Chondrocyte (in vitro differentiated cells): ENCODE results near the gene HMMR. TPM values are rescaled to one million over a fixed set of nuclear protein-coding genes. Genes with fewer than 3 reads are reported as not detected.

ENCODE experiments used
- DNase-seq: peaks from one replicate; pipeline ENCODE4 v3.0.0; 2021; ENCODE audit warnings: mixed read lengths, low spot score
- H3K27ac Mint-ChIP-seq: one replicate; pipeline ENCODE4 v1.8.0; 2021; ENCODE audit warnings: mild to moderate bottlenecking, moderate library complexity, mixed read lengths; ENCODE audit not compliant: unreplicated experiment
- H3K27me3 Mint-ChIP-seq: 2 replicates; pipeline ENCODE4 v1.8.0; 2021; ENCODE audit warnings: low read depth, mixed read lengths
- H3K36me3 Mint-ChIP-seq: 2 replicates; pipeline ENCODE4 v1.8.0; 2021; ENCODE audit warnings: low read depth, mixed read lengths
- H3K4me1 Mint-ChIP-seq: 2 replicates; pipeline ENCODE4 v1.8.0; 2021; ENCODE audit warnings: low read depth, mild to moderate bottlenecking, mixed read lengths
- H3K4me3 Mint-ChIP-seq: one replicate; pipeline ENCODE4 v1.8.0; 2021; ENCODE audit warnings: mild to moderate bottlenecking, moderate library complexity, mixed read lengths; ENCODE audit not compliant: unreplicated experiment
- H3K9me3 Mint-ChIP-seq: 2 replicates; pipeline ENCODE4 v1.8.0; 2021; ENCODE audit warnings: low read depth, mixed read lengths
- total RNA-seq: library from RNA; stranded (reverse); gene quantifications from 3 replicates; pipeline ENCODE4 v1.2.1, GENCODE V29; 2021
- TF ChIP-seq, protein P1 (sequence below): fragments of 200-600 bp; sonication (generic); IDR thresholded peaks from 2 replicates; pipeline ENCODE4 v1.5.0; 2021; ENCODE audit warnings: antibody characterized with exemption, mild to moderate bottlenecking, moderate library complexity

HMMR gene
- total RNA-seq, 1 donor from 2014 or later: 4.2 TPM

DNA sequence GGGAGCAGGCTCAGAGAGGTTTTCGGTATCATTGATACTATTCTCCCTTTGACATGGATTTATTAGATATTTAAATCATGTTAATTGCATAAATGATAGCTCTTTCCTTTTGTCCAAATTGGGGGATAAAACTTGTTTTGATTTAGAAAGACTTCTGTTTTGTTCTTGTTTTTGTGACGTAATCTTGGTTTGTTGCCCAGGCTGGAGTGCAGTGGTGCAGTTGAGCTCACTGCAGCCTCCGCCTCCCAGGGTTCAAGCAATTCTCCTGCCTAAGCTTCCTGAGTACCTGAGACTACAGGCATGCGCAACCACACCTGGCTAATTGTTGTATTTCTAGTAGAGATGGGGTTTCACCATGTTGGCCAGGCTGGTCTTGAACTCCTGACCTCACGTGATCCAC, 52.1 kb downstream of the HMMR start:
- Mint-ChIP-seq H3K9me3 (no peaks in the 10 kb centered on the region), H3K4me3 (no peak overlapping the region), H3K27me3 (no peaks in the 10 kb centered on the region), H3K36me3 (peaks cover 10% of the 10 kb centered on the region), H3K4me1 (peaks cover 41% of the 10 kb centered on the region), H3K27ac (no peak overlapping the region)
- TF ChIP-seq, protein P1, sequence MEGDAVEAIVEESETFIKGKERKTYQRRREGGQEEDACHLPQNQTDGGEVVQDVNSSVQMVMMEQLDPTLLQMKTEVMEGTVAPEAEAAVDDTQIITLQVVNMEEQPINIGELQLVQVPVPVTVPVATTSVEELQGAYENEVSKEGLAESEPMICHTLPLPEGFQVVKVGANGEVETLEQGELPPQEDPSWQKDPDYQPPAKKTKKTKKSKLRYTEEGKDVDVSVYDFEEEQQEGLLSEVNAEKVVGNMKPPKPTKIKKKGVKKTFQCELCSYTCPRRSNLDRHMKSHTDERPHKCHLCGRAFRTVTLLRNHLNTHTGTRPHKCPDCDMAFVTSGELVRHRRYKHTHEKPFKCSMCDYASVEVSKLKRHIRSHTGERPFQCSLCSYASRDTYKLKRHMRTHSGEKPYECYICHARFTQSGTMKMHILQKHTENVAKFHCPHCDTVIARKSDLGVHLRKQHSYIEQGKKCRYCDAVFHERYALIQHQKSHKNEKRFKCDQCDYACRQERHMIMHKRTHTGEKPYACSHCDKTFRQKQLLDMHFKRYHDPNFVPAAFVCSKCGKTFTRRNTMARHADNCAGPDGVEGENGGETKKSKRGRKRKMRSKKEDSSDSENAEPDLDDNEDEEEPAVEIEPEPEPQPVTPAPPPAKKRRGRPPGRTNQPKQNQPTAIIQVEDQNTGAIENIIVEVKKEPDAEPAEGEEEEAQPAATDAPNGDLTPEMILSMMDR: no peak
- DNase-seq: no peak

DNA sequence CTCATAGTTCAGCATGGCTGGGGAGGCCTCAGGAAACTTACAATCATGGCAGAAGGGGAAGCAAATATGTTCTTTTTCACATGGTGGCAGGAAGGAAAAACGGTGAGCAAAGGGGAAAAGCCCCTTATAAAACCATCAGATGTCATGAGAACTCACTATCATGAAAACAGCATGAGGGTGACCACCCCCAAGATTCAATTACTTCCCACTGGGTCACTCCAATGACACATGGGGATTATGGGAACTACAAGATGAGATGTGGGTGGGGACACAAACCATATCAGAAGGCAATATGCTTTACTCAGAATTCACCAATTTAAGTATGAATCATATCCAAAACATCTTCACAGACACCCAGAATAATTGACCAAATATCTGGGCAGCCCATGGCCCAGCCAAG, 64.7 kb downstream of the HMMR start:
- TF ChIP-seq, protein P1: no peak
- H3K4me3 Mint-ChIP-seq: no peak overlapping the region

DNA sequence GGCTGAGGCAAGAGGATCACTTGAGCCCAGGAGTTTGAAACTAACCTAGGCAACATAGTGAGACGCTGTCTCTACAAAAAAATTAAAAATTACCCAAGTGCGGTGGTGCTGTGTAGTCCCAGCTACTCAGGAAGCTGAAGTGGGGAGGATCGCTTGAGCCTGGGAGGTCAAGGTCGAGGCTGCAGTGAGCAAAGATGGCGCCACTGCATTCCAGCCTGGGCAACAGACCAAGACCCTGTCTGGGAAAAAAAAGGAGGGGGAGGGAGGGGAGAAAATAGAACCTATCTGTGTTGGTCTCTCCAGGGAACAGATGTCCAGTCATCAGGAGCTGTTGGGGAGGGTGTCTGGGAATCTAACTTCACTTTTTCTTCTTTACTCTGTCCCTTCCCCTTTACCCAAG, 69.3 kb downstream of the HMMR start:
- Mint-ChIP-seq H3K4me3 (no peak overlapping the region), H3K27ac (no peak overlapping the region), H3K4me1 (no peaks in the 10 kb centered on the region), H3K36me3 (peaks cover 5% of the 10 kb centered on the region), H3K9me3 (peaks cover 18% of the 10 kb centered on the region), H3K27me3 (peaks cover 25% of the 10 kb centered on the region)
- no peak for DNase-seq
- TF ChIP-seq, protein P1: no peak

More for the DNA sequence above, 64.7 kb downstream of the HMMR start:
- no peak for DNase-seq
- Mint-ChIP-seq H3K36me3 (peaks cover 10% of the 10 kb centered on the region), H3K27me3 (no peaks in the 10 kb centered on the region), H3K9me3 (peaks cover 19% of the 10 kb centered on the region), H3K4me1 (no peaks in the 10 kb centered on the region), H3K27ac (no peak overlapping the region)

DNA sequence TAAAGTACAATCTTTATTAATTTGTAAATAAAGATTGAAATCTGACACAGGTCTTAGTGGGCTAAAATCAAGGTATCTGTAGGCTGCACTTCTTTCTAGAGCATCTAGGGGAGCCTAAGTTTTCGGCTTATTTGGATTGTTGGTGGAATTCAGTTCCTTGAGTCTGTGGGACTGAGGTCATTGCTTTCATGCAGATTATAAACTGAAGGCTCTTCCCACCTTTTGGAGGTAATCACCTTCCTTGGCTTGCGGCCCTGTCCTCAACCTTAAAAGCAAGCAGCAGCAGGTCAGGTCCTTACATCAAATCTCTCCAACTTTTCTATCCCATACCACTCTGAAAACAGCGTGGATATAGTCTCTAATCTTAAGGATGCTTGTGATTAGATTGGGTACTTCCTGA, 70.8 kb downstream of the HMMR start:
- peaks cover 3% of the 10 kb centered on the region for H3K36me3 Mint-ChIP-seq
- H3K4me1 Mint-ChIP-seq: no peaks in the 10 kb centered on the region
- DNase-seq: no peak
- peaks cover 38% of the 10 kb centered on the region for H3K27me3 Mint-ChIP-seq
- peaks cover 7% of the 10 kb centered on the region for H3K9me3 Mint-ChIP-seq
- H3K27ac Mint-ChIP-seq: no peak overlapping the region
- H3K4me3 Mint-ChIP-seq: no peak overlapping the region
- TF ChIP-seq, protein P1: no peak

DNA sequence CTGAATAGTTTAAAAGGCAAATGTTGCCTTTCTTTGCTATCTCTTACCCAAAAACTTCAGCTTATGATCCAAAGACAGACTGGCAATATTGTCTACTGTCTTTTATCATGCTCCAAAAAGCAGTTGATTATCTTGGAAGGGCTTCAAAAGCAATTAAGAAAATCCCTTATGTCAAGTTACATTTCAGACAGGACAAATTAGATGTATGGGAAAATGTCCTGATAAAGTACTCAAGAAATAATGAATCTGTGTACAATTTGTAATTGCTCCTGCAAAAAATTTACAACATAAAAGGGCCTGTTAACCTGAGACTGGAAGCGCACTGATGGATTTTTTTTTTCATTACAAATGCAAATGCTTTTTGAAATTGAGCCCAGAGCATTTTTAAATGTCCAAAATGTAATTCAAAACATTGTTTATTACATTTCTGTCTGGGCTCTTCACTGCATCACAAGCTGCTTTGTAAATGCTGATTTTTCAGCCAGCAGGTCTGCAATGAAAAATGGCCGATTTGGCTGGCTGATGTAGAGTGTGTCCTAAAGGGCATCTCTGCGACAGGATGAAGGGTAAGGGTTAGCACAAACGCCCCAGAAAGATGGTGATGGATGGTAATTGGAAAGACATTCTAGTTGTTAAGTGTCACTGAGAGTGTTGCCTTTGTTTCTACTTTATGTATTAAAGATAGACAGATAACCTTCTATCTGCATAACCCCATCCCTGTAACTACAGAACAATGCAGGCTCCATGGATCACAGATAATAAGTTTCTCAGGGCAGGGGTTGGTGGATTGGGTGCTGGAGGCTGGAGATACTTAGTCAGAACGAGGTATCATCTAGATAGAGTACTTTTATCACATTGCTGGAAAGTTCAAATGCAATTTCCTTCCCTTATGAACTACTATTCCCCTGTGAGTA, 72.0 kb downstream of the HMMR start:
- Mint-ChIP-seq H3K4me3 (no peak overlapping the region), H3K27ac (no peak overlapping the region)
- no peak for DNase-seq

More for the DNA sequence above, 72.0 kb downstream of the HMMR start:
- Mint-ChIP-seq H3K36me3 (peaks cover 3% of the 10 kb centered on the region), H3K9me3 (peaks cover 3% of the 10 kb centered on the region), H3K27me3 (peaks cover 46% of the 10 kb centered on the region), H3K4me1 (no peaks in the 10 kb centered on the region)
- TF ChIP-seq, protein P1: no peak
